ENCODE data around the gene BRPF1.
"Not testable (repeated sequence)": the region's sequence is repeated elsewhere in the genome, so short reads cannot be mapped to it uniquely, and the experiment has no call there.

The BRPF1 gene

DNA sequence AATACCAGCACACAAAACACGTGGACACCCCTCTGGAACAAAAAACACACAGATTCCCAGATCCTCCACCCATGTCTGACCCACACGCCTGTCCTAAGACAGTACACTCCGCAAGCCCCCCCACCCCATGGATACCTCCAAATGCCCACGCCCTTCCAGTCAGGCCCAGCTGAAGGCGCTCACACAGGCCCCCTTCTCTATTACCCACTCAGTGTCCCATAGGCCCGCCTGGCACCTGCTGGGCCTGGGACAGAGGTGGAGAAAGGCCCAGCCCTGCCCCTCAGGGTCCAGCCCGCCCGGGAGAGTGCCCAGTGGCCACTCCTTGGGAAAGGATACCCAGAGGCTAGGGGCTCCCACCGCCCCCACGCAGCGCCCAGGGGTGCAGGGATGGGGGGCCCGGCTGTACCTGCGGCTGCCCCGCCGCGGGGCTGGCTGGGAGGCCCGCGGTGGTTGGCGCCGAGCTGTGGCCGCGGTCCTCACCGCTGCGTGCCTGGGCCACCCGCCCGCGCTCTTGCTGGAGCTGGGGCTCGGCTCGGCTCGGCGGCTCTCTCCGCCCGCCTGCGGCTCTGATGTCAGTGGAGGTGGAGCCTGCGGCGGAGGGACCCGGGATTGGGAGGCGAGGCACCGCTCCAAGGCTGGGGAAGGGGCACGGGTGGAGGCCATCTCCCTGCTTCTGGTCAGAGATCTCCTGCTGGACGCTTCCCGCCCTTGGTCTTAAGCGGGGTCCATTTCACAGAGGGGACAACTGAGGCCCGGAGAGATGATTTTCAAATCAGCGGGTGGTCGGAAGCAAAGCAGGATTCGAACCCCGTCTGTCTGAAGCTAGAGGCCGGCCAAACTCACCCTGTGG is 38.1 kb downstream of the BRPF1 start, which contains the start of gene CAMK1:
Gene CAMK1 (minus strand): TSS at position 522 of the 850 bp plus-strand sequence. CDS start 2,198 bp downstream, outside the sequence.
- DNase-seq (ENCODE audit: low read depth, low spot score): peak; percentile 91

DNA sequence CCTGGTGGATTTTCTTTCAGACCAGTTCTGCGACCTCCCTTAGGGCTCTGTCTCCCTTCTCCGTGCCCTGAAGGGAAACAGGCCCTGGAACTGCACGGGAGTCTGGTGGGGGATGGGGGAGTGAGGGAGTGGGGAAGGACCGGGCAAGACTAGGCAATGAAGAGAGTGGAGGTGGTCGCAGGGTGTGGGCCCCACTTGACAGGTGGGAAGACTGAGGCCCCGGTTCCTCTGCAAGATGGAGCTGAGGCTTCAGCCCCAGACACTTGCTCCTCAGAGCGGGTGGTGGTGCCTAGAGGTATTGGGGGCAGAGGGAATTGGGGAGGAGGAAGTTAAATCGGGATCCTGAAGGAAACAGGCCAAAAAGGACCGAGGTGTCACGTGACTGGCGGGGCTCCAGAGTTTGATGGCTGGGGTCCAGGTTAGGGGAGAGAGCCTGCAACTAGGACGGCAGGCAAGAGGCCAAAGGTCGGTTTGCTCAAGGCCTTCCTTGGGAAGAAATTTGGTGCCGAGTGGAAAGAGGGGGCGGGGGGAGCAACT is 38.8 kb downstream of the BRPF1 start:
- peak; percentile 33 for DNase-seq (ENCODE audit: low read depth, low spot score)

- DNase-seq (ENCODE audit: low read depth, low spot score): not testable (repeated sequence)
Measured at GRCh38 chr3:9771007-9771406, 39.5 kb downstream of the BRPF1 start.

- DNase-seq (ENCODE audit: low read depth, low spot score): no peak
Measured at GRCh38 chr3:9776896-9777693, 45.6 kb downstream of the BRPF1 start.

- DNase-seq (ENCODE audit: low read depth, low spot score): no peak
Measured at GRCh38 chr3:9777694-9778021, 46.1 kb downstream of the BRPF1 start.

DNA sequence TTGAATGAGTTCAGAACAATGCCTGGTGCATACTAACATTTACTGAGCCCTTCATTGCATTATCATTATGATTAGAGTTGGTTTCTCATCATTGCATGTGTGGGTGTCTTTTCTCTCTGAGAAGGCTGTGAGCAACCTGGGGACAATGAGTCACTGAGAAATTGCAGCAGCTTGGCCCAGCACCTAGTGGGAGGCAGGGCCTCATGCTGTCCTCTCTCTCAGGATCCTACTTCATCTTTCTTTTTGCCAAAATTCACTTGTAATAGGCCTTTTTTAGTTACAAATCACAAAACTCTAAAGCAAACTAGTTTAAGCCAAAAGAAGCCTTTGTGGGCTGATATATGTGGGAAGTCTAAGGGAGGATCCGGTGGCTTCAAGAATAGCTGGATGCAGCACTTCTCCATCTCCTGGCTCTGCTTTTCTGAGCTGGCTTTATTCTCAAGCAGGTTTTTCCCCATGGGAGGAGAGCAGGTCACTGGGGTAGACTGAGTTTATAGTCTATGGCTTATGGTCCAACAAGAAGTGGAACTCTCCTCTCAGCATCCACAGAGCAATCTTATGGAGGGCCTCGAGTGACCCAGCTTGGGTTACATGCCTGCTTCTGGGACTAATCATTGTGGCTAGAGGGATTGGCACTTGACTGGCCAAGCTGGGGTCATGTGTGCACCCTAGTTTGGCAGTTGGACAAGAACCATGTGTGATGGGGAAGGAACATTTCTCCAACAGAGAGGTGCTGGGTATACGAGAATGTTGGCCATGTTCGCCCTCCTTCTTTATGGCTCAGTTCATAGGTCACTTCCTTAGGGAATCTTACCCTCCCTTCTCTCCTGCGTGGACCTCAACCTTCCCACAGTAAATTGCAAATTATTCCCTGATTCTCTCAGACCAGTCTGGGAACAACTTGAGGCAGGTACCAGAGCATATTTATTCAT is 46.9 kb downstream of the BRPF1 start:
- no peak for DNase-seq (ENCODE audit: low read depth, low spot score)

- DNase-seq (ENCODE audit: low read depth, low spot score): no peak
Measured at GRCh38 chr3:9779075-9779593, 47.6 kb downstream of the BRPF1 start.

DNA sequence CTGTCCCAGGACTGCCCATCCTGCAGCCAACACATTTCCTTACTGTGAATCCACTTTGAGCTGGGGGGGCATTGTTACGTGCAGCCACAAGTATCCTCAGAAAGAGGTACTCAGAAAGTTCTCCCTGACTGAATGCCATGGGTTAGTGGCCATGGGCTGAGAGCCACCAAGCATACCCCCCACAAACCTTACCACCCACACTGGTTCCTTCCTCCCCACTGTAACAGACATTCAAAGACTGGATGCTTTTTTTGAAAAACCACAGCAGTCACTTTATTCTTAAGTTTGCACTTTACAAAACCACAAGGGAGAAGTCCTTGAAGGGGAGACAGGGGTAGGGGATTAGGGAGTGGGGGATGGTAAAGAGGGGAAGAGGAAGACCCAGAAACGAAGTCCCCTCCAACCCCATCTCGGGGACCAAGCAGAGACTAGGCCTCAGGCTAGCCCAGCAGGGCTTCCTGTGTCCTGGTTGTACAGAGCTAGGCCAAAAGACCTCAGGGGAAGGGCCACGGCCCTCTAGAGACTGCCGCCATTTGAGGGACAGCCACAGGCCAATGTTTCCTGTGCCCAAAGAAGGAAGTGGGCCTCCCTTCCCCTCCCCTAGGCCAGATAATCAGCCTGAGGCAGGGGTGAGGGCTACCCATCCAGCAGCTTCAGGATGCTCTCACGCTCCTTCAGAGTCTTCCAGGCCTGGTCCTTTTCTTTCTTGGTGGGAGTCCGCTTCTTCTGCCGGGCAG is 48.4 kb downstream of the BRPF1 start:
- DNase-seq (ENCODE audit: low read depth, low spot score): peak; percentile 54

DNA sequence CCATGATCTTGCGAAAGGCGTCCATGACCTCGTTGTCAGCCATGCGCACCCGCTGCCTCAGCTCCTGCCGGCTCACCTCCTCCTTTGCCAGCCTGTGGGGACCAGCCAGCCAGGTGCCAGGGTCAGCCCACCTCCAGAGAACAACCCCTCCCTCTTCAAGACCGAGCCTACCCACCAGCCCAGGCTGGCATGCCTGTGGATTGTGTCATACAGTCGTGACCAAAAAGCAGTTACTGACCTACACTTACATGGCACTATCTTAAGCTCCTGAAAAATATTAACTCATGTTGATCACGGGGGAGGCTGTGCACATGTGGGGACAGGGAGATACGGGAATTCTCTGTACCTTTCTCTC is 48.9 kb downstream of the BRPF1 start:
- peak; percentile 41 for DNase-seq (ENCODE audit: low read depth, low spot score)

DNA sequence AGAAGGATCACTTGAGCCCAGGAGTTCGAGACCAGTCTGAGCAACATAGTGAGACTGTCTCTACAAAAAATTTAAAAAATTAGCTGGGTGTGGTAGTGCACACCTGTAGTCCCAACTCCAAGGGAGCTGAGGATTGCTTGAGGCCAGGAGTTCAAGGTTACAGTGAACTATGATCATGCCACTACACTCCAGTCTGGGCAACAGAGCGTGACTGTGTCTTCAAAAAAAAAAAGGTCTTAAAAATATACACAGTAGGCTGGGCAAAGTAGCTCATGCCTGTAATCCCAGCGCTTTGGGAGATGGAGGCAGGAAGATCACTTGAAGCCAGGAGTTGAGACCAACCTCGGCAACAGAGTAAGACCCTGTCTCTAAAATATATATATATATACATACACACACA is 49.4 kb downstream of the BRPF1 start:
- DNase-seq (ENCODE audit: low read depth, low spot score): no peak

DNA sequence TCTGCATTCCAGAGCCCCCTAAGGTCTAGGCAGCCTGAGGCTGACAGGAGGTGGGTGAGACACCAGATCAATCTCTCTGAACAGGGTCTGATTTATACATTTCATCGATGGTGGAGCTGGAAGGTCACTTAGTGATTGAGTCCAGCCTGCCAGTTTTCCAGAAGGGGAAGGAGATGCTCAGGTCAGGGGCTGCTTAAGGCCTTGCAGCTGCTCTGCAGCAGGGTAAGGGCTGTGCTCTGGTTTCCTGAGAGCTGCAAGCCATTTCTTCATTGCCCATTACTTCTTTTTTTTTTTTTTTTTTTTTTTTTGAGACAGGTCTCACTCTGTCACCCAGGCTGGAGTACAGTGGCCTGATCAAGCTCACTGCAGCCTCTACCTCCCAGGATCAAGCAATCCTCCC is 50.0 kb downstream of the BRPF1 start:
- no peak for DNase-seq (ENCODE audit: low read depth, low spot score)

GRCh38 chr3:9781978-9782603 is 50.6 kb downstream of the BRPF1 start:
- no peak for DNase-seq (ENCODE audit: low read depth, low spot score)

DNA sequence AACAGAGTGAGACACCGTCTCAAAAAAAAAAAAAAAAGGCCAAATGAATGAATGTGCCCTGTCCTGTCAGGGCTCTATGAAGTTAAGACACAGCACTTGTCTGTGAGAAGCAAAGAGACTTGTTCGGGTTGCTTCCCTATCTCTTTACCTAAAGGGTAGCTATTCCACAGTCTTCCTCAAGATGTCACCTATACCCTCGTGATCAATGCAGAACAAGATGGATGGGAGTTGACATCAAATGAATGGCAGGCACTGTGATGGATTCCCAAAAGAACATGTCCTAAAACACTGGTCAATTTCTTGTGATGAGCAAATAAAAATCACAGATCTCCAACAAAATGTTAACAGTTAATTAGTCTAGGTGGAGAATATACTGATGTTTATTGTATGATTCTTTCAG is 51.2 kb downstream of the BRPF1 start:
- DNase-seq (ENCODE audit: low read depth, low spot score): no peak

GRCh38 chr3:9783954-9784353 is 52.4 kb downstream of the BRPF1 start:
- DNase-seq (ENCODE audit: low read depth, low spot score): no peak

GRCh38 chr3:9784965-9785364 is 53.4 kb downstream of the BRPF1 start:
- DNase-seq (ENCODE audit: low read depth, low spot score): no peak

GRCh38 chr3:9785602-9786001 is 54.1 kb downstream of the BRPF1 start:
- no peak for DNase-seq (ENCODE audit: low read depth, low spot score)

DNA sequence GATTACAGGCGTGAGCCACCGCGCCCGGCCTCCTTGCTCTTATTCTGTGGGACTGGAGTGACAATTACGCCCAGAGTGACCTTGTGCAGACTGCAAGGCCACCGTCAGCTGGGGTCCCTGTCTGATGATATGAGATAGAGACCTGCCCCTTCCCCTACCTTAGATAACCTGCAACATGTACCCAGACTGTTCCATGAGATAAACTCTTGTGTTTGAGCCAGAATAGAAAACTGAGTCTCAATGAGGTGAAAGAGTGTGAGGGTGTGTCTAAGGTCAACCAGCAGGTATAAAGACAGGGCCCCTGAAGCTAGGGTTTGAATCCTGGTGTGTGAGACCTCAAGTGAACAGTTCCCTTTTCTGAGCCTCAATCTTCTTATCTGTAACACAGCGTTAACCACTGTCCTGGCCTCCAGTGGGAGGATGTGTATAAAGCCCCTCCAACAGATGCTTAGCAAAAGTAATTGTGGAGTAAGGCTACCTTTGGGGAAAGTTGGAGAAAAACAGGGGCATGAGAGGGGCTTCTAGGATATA is 54.7 kb downstream of the BRPF1 start:
- no peak for DNase-seq (ENCODE audit: low read depth, low spot score)

- no peak for DNase-seq (ENCODE audit: low read depth, low spot score)
Measured at GRCh38 chr3:9786825-9787669, 55.5 kb downstream of the BRPF1 start.

- peak; percentile 25 for DNase-seq (ENCODE audit: low read depth, low spot score)
Measured at GRCh38 chr3:9787714-9788113, 56.2 kb downstream of the BRPF1 start.

Data from astrocyte of the hippocampus (primary cell).